ENCODE measurements around the gene MUC4. TPM values are rescaled to one million over a fixed set of nuclear protein-coding genes. Genes with fewer than 3 reads are reported as not detected.

Gene MUC4
- total and polyA plus RNA-seq, 2 donors, result 0.42 TPM; not detected in 1

DNA sequence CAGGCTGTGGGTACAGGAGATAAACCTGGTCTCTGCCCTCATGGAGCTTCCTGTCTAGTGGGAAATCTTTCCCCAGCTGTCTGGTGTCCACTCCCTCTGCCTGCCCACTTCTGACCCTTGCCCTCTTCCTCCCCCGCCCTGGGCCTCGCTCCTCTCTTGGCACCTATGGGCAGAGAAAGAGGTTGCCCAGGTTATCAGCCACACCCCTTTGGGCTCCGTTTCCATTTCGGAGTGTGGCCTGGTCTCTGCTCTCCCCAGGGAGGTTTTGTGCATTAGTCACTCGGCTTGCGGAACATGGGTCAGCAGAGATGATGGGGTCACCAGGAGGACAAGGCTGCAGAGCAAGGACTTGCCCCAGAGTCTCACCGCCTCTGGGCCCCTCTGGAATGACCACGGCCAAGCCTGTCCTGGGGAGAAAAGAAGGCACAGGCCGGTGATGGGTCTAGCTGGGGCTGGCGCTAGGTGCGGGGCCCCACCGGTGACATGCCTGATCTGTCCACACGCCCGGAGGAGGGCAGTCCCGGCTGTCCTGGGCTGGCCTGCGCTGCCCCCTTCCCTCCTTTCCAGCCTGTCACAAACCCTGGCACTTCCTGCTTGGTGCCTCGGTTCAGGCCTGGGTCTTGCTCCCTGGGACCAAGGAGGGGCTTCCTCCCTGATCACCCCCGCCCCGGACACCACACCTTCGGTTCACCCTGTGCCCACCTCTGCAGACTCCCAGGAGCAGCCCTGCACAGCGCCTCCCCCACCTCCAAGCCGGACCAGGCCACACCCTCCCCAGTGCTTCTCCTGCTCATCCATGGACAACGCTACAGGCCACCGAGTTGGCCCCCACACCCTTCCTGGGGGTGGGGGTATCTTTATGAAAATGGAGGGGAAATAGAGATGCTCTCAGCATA lies 35.6 kb upstream of the MUC4 start:
- WGBS, result 80% methylated on average over 24 of the region's 24 CpGs
- Histone ChIP-seq H3K27ac (ENCODE audit: low read depth) (no peak overlapping the region), H3K36me3 (ENCODE audit: insufficient read depth) (no peaks in the 10 kb centered on the region), H3K4me1 (ENCODE audit: insufficient read depth) (no peaks in the 10 kb centered on the region), H3K4me3 (ENCODE audit: low read depth, low read length) (no peak overlapping the region)
- DNase-seq (ENCODE audit: extremely low spot score), result no peak

DNA sequence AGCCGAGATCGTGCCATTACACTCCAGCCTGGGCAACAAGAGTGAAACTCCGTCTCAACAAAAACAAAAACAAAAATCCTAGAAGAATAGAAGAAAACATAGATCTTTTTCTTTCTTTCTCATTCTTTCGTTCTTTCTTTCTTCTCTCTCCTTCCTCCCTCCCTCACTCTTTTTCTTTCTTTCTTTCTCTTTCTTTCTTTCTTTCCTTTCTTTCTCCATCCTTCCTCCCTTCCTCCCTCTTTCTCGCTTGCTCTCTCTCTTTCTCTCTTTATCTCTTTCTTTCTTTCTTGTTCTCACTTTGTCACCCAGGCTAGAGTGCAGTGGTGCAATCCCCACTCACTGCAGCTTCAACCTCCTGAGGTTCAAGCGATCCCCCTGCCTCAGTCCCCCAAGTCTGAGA lies 33.8 kb upstream of the MUC4 start:
- Histone ChIP-seq H3K4me1 (ENCODE audit: insufficient read depth) (no peaks in the 10 kb centered on the region), H3K4me3 (ENCODE audit: low read depth, low read length) (no peak overlapping the region), H3K36me3 (ENCODE audit: insufficient read depth) (no peaks in the 10 kb centered on the region), H3K27ac (ENCODE audit: low read depth) (no peak overlapping the region)
- WGBS, result 94% methylated on average over 6 of the region's 6 CpGs
- DNase-seq (ENCODE audit: extremely low spot score), result no peak

DNA sequence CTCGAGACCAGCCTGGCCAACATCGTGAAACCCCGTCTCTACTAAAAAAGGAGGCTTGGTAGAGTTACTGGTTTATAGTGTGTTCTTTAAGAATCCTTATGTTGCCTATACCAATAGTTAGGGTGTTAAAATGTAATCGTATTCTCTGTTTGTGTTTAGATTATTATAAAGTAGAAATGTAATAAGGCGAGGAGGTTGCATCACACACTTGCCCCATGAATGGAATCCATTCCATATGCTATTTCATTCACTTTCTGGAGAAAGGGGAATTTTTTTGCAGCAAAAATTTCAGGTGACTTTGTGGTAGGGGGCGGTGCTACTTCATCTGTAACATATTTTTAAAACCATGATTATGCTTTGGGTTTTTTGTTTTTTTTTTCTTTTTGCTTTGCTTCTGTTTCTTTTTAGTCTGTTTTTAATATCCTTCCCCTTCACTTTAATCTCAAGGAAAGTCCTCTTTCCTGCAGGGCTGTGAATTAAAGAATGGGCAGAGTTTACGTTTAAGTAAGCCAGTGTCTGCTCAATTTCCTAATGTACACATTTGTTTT lies 33.0 kb upstream of the MUC4 start:
- no peaks in the 10 kb centered on the region for H3K4me1 ChIP-seq (ENCODE audit: insufficient read depth)
- WGBS, result 80% methylated on average over 7 of the region's 7 CpGs
- no peak overlapping the region for H3K4me3 ChIP-seq (ENCODE audit: low read depth, low read length)
- H3K27ac ChIP-seq (ENCODE audit: low read depth), result no peak overlapping the region
- no peaks in the 10 kb centered on the region for H3K36me3 ChIP-seq (ENCODE audit: insufficient read depth)
- DNase-seq (ENCODE audit: extremely low spot score), result no peak

DNA sequence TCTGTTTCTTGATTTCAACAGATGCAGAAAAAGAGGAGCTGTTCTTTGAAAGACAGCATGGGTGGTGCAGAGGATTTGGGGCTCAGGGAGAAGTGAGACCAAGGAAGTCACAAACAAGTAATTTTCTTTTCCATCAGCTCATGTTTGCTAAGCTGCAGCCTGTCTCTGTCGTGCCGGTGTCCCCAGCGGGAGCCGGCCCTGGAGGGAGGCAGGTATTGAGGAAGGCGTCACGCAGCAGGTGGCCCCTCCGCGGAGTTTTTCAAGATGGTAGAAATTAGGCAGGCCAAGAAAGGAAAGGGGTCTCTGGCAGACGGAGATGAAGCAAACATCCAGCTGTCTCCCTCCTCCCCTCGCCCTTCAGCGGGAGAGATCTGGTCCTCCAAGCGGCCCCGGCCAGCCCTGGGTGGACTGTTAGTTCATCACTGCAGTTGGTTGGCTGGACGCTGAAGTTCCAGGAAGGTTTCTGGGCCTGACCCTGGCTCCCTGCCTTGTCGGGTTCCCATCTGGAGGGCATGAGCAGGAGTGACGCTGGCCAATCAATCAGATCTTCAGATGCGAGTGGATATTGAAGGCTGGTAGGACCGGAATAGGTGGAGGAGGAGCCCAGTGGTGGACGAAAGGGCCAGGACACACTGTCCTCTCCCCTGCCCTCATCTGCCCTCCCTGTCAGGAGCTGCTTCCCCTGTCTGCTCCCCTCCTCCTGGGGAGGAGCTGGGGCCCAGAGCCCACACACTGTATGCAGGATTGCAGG lies 27.7 kb upstream of the MUC4 start:
- 48% methylated on average over 19 of the region's 19 CpGs for WGBS
- no peak for DNase-seq (ENCODE audit: extremely low spot score)
- Histone ChIP-seq H3K4me1 (ENCODE audit: insufficient read depth) (no peaks in the 10 kb centered on the region), H3K27ac (ENCODE audit: low read depth) (no peak overlapping the region), H3K36me3 (ENCODE audit: insufficient read depth) (no peaks in the 10 kb centered on the region), H3K4me3 (ENCODE audit: low read depth, low read length) (no peak overlapping the region)

DNA sequence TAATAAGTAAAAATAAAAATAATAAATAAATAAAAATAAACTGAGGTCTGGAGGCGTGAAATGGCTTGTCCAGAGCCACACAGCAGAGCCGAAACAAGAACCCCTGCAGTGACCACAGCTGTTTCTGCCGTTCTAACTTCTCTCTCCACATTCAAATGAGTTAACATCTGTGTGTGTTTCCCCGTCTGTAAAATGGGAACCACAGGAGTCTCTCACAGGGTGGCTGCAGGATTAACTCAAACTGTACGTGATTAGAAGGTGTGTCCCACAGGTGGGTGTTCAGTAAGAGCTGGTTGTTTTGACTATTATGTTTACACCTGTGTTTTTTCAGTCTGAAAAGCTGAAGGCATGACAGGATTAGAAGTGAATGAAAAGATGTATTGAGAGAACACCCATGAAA lies 27.0 kb upstream of the MUC4 start:
- no peak overlapping the region for H3K4me3 ChIP-seq (ENCODE audit: low read depth, low read length)
- no peaks in the 10 kb centered on the region for H3K36me3 ChIP-seq (ENCODE audit: insufficient read depth)
- no peaks in the 10 kb centered on the region for H3K4me1 ChIP-seq (ENCODE audit: insufficient read depth)
- WGBS, result 77% methylated on average over 5 of the region's 5 CpGs
- no peak for DNase-seq (ENCODE audit: extremely low spot score)
- H3K27ac ChIP-seq (ENCODE audit: low read depth), result no peak overlapping the region

DNA sequence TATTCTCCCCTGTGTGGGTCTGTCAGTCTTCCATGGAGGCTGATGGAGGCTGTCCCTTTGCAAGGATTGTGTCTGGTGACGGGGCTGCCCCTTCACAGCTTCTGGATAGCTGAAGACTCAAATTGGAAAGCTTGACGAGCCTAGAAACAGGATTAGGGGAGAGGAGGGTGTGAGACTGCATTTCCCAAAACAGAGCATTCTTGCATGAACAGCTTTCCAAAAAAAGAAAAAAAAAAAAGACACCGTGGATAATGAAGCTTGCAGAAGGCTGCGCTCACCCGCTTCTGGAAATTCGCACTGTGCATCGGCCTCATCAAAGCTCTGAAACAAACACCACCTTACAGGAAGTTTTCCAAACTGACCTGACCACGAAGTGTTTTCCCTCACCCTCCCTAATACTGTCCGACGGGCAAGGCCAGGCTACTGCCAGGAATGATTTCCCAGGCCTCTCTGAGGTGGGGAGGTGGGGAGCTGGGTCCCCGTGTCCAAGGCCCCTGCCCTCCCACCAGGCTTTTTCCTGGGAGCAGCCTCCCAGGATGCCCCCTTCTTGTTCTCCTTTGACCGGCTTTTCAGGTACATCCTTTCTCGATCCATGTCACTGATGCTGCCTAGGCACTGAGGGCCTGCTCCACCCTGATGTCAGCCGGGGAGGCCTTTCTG lies 24.9 kb upstream of the MUC4 start:
- H3K36me3 ChIP-seq (ENCODE audit: insufficient read depth), result no peaks in the 10 kb centered on the region
- H3K4me1 ChIP-seq (ENCODE audit: insufficient read depth), result no peaks in the 10 kb centered on the region
- DNase-seq (ENCODE audit: extremely low spot score), result no peak
- no peak overlapping the region for H3K27ac ChIP-seq (ENCODE audit: low read depth)
- 77% methylated on average over 14 of the region's 14 CpGs for WGBS
- no peak overlapping the region for H3K4me3 ChIP-seq (ENCODE audit: low read depth, low read length)

DNA sequence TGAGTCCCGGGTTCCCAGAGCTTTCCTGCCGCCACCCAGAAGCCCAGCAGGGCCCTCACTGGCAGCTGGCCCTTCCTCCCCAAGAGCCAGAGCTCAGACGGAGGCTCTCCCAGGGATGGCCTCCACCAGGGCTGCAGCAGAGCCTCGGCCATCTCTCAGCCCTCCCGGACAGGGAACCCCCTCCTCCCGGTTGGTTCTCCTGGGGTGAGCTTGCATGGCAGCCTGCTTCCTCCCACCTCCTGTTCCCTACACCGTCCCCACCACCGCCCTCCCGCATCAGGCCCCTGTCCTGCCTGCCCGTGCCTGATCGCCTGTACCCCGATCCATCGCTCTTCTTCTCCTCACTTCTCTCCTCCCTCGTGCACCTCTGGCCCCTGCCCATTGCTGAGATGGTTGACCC lies 24.1 kb upstream of the MUC4 start:
- Histone ChIP-seq H3K4me1 (ENCODE audit: insufficient read depth) (no peaks in the 10 kb centered on the region), H3K27ac (ENCODE audit: low read depth) (no peak overlapping the region), H3K4me3 (ENCODE audit: low read depth, low read length) (no peak overlapping the region), H3K36me3 (ENCODE audit: insufficient read depth) (no peaks in the 10 kb centered on the region)
- no peak for DNase-seq (ENCODE audit: extremely low spot score)
- WGBS, result 86% methylated on average over 14 of the region's 14 CpGs

DNA sequence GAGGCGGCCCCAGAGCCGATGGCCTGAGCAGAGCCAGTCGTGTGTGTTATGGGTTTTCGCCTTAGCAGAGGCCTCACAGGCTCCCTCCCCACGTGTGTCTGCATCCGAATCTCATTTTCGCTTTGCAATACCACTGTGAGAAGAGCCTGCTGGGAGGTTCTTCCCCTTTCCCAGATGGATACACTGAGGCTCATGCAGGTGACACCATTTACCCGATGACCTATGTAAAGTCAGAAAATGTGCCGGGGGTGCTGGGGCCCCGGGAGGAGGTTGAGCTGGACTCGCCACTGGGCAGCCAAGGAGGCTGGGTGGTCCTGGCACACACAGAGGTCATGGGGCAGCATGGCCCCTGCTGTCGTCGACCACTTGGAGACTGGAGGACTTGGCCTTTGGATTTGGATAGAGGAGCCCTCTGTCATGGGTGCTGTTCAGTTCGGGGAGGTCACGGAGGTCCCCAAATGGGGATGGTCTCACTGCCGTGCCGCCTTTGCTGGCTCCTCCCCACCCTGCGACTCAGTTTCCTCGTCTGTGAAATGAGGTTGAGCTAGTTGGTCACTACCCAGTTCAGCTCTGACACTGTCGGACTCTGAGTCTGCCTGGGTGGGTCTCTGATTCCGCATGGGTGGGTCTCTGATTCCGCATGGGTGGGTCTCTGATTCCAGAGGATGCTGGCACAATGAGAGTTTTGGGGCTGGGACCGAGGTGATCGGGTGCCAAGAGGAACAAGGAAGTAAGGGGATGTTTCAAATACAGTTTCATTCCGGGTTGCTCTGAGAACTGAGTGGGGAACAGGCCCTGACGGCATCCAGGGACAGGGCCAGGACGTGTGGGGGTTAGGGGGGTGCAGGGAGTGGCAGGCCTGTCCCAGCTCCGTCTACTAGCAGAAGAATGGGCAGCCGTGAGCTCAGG lies 23.2 kb upstream of the MUC4 start:
- no peaks in the 10 kb centered on the region for H3K36me3 ChIP-seq (ENCODE audit: insufficient read depth)
- H3K27ac ChIP-seq (ENCODE audit: low read depth), result no peak overlapping the region
- 86% methylated on average over 29 of the region's 29 CpGs for WGBS
- no peak for DNase-seq (ENCODE audit: extremely low spot score)
- no peaks in the 10 kb centered on the region for H3K4me1 ChIP-seq (ENCODE audit: insufficient read depth)
- H3K4me3 ChIP-seq (ENCODE audit: low read depth, low read length), result no peak overlapping the region

DNA sequence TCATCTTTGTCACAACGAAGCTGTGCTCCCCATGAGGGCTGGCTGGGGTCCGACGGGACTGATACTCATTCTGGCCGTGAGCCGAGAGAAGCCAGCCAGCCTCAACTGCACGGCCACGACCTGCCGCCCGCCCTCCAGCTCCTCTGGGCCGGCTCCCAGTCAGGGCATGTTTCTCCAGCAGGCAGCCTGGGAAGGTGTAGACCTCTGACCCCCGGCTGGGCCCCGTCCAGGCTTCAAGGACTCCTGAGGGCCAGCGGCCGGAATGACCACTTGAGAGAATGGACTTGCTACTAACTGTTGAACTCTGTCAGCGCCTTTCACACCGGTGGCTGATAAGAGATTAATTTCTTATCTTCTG lies 18.1 kb upstream of the MUC4 start:
- DNase-seq (ENCODE audit: extremely low spot score), result no peak
- Histone ChIP-seq H3K4me1 (ENCODE audit: insufficient read depth) (no peaks in the 10 kb centered on the region), H3K27ac (ENCODE audit: low read depth) (no peak overlapping the region), H3K4me3 (ENCODE audit: low read depth, low read length) (no peak overlapping the region), H3K36me3 (ENCODE audit: insufficient read depth) (no peaks in the 10 kb centered on the region)
- WGBS, result 83% methylated on average over 16 of the region's 16 CpGs

DNA sequence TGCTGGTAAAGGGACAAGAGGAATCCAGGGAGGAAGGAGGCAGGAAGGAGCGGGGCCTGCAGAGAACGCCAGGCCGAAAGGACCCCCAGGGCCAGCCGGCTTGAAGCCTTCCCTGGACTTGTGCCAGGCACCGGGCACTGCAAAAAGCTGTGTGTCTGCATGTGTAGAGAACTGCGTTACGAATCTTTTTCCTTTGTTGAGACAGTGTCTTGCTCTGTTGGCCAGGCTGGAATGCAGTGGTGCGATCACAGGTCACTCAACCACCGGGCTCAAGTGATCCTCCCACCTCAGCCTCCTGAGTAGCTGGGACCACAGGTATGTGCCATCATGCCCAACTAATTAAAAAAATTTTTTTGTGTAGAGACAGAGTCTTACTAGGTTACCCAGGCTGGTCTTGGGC lies 17.0 kb upstream of the MUC4 start:
- H3K27ac ChIP-seq (ENCODE audit: low read depth), result no peak overlapping the region
- DNase-seq (ENCODE audit: extremely low spot score), result no peak
- H3K4me1 ChIP-seq (ENCODE audit: insufficient read depth), result no peaks in the 10 kb centered on the region
- 57% methylated on average over 9 of the region's 9 CpGs for WGBS
- H3K4me3 ChIP-seq (ENCODE audit: low read depth, low read length), result no peak overlapping the region
- H3K36me3 ChIP-seq (ENCODE audit: insufficient read depth), result no peaks in the 10 kb centered on the region

DNA sequence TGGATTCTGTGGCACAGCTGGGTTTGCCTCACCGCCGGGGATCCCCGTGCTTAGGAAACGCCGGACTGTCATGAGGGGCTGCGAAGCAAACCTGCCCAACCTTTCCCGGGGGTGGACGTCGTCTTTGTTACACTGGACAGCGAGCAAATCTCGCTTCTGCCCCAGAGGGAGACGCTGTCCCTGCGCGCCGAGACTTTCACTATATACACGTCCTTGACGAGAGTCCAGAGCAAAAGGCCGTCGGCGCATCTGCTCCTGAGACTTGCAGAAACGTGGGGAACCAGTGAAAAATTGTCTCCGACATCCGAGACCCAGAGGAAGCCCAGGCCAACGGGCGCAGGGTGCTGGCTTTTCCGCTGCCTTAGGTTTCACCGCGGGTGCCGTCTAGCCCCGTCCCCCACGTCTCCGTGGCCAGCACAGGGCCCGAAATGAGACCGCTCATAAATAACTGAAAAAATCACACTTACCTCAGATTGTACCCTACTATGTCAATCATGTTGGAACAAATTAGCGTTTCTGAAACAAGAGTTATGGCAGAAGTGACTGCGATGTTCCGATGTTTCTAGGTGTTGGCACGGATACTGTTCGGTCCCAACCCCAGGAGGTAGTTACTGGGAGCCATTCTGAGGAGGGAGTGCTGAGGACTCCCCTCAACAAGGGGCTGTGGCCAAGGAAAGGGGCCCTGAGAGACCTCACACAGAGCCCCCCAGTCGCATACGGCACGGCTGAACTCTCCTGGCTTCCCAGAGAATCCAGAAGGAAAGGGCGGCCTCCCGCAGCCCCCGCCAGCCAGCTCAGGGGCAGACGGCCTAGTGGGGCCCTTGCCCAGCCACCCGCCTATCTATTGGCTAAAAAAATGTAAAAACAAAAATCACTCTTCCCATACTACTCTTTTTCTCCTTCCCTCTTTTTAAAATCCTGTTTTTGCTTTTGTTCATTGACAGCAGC lies 14.4 kb upstream of the MUC4 start:
- no peak for DNase-seq (ENCODE audit: extremely low spot score)
- Histone ChIP-seq H3K4me1 (ENCODE audit: insufficient read depth) (no peaks in the 10 kb centered on the region), H3K27ac (ENCODE audit: low read depth) (no peak overlapping the region), H3K4me3 (ENCODE audit: low read depth, low read length) (no peak overlapping the region), H3K36me3 (ENCODE audit: insufficient read depth) (no peaks in the 10 kb centered on the region)
- WGBS, result 91% methylated on average over 47 of the region's 47 CpGs

DNA sequence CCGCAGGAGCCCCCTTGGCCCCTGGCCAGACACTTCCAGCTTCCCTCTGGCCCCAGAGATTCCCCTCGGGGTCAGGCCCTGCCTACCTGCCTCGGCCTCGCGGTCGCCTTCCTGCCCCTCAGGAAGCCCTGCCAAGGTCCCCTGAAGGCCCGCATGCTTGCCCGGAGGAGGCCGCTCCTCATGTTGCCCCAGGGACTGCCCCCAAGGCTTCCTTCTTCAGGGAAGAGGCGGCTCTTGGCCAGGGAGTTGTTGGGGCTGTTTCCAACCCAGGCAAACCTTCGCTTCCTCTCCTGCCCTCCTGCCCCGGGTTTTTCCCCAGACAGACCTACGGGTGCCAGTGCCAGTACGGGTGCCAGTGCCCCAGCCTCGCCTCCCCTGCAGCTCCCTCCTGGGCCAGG lies 13.5 kb upstream of the MUC4 start:
- WGBS, result 69% methylated on average over 15 of the region's 15 CpGs
- Histone ChIP-seq H3K36me3 (ENCODE audit: insufficient read depth) (no peaks in the 10 kb centered on the region), H3K27ac (ENCODE audit: low read depth) (no peak overlapping the region), H3K4me3 (ENCODE audit: low read depth, low read length) (no peak overlapping the region), H3K4me1 (ENCODE audit: insufficient read depth) (no peaks in the 10 kb centered on the region)
- no peak for DNase-seq (ENCODE audit: extremely low spot score)

Data from urinary bladder (tissue), 4 donors.